Activated CD4-positive, CD25-positive, alpha-beta regulatory T cell treated with anti-CD3 and anti-CD28 coated beads, Interleukin-2, amount 50 U/mL, for 72 hours (primary cell): ENCODE measurements around the gene APLF.
"Not testable (repeated sequence)": the region's sequence is repeated elsewhere in the genome, so short reads cannot be mapped to it uniquely, and the experiment has no call there.

Experiments used
- DNase-seq: peaks from one replicate; pipeline ENCODE4 v3.0.0; 2021

APLF gene

GRCh38 chr2:68482296-68482820 lies 15.0 kb downstream of the APLF start:
- DNase-seq = no peak

- no peak for DNase-seq
Measured at GRCh38 chr2:68483011-68483410, 15.6 kb downstream of the APLF start.

GRCh38 chr2:68487773-68488355 lies 20.5 kb downstream of the APLF start:
- DNase-seq = no peak

GRCh38 chr2:68488605-68489004 lies 21.2 kb downstream of the APLF start:
- DNase-seq = not testable (repeated sequence)

- no peak for DNase-seq
Measured at GRCh38 chr2:68489282-68489681, 21.9 kb downstream of the APLF start.

GRCh38 chr2:68491582-68491981 lies 24.2 kb downstream of the APLF start:
- DNase-seq = no peak

GRCh38 chr2:68499133-68499532 lies 31.7 kb downstream of the APLF start:
- no peak for DNase-seq

- no peak for DNase-seq
Measured at GRCh38 chr2:68500649-68501048, 33.3 kb downstream of the APLF start.

GRCh38 chr2:68501768-68502167 lies 34.4 kb downstream of the APLF start:
- no peak for DNase-seq

- no peak for DNase-seq
Measured at GRCh38 chr2:68505603-68506159, 38.3 kb downstream of the APLF start.

GRCh38 chr2:68506170-68506569 lies 38.8 kb downstream of the APLF start:
- DNase-seq = no peak

GRCh38 chr2:68512326-68512725 lies 44.9 kb downstream of the APLF start:
- no peak for DNase-seq

GRCh38 chr2:68512966-68513365 lies 45.6 kb downstream of the APLF start:
- no peak for DNase-seq

GRCh38 chr2:68514316-68514929 lies 47.0 kb downstream of the APLF start:
- no peak for DNase-seq

- no peak for DNase-seq
Measured at GRCh38 chr2:68516051-68516955, 48.9 kb downstream of the APLF start.

GRCh38 chr2:68519236-68519635 lies 51.9 kb downstream of the APLF start:
- DNase-seq = no peak

- no peak for DNase-seq
Measured at GRCh38 chr2:68521037-68521436, 53.7 kb downstream of the APLF start.

- not testable (repeated sequence) for DNase-seq
Measured at GRCh38 chr2:68526943-68527342, 59.6 kb downstream of the APLF start.

- DNase-seq = not testable (repeated sequence)
Measured at GRCh38 chr2:68527343-68528081, 60.1 kb downstream of the APLF start.

- DNase-seq = not testable (repeated sequence)
Measured at GRCh38 chr2:68529156-68529555, 61.8 kb downstream of the APLF start.

- not testable (repeated sequence) for DNase-seq
Measured at GRCh38 chr2:68529651-68530050, 62.3 kb downstream of the APLF start.

GRCh38 chr2:68536000-68536399 lies 68.6 kb downstream of the APLF start:
- no peak for DNase-seq

GRCh38 chr2:68537011-68537410 lies 69.6 kb downstream of the APLF start:
- no peak for DNase-seq
